ENCODE measurements around the gene POLD3. TPM values are rescaled to one million over a fixed set of nuclear protein-coding genes. Genes with fewer than 3 reads are reported as not detected.

Gene POLD3
- polyA plus RNA-seq, 3 donors: 36.6 to 39.5 (median 39.1) TPM

DNA sequence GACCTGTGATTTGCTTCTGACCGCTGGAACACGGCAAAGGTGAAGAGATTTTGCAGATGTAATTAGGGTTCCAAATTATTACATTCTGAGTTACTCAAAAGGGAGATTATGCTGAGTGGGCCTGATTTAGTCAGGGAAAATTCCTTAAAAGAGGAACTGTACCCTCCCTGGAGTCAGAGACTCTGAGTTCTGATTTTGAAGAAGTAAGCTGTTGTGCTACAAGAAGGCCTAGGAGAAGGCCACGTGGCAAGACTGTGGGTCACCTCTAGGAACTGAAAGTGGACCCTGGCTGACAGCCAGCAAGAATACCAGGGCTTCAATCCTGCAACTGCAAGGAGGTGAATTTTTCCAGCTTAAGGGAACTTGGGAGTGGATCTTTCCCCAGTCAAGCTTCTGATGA is 93.5 kb downstream of the POLD3 start:
- DNase-seq: no peak

DNA sequence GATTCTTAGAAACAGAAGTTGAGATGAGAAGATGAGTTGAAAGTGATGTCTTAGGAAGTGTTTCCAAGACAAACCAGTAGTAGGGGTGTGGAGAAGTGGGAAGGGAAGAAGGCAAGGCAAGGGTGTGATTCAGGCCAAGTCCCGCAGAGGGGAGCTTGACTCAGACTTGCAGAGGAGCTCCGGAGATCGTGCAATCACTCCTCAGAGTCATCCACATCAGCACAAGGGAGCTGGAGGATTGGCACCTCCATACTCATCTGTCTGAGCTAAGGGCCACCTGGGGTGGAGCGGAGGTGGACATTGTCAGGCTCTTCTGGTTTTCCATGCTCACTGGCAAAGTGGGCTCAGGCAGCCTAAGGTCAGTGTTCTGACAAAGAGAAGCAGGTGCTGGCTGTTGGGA is 94.4 kb downstream of the POLD3 start:
- no peak for DNase-seq

DNA sequence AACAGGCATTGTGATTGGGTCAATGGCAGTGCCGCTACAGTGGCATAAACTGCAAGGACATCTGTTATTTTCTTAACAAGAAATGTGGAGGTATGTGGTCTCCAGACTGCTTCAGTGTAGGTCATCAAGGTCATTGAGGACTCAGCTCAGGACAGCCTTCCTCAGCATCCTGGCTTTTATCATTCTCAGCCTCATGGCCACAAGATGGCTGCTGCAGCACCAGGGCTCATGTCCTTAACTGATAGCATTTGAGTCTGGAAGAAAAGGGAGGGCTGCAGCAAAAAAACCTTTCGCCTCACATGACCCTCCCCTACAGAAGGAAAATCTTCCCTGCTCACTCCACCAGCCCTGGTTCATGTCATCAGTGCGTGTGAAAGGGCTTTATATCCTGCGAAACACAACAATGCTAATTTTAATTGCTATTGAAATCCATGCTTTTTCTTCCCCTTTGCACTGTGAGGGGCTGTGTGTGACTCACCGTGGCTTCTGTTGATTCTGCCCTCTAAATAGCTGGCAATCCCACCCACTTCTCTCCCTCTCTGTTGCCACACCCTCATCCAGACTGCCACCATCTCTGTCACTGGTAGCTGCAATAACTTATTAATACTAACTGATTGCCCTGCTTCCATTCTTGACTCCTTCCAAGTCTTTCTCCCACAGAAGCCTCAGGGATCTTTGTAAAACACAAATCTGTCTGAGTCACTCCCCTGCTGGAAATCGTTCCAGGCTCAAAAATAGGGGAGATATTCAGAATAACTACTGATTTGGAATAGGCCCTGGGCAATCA is 95.0 kb downstream of the POLD3 start:
- DNase-seq: no peak

DNA sequence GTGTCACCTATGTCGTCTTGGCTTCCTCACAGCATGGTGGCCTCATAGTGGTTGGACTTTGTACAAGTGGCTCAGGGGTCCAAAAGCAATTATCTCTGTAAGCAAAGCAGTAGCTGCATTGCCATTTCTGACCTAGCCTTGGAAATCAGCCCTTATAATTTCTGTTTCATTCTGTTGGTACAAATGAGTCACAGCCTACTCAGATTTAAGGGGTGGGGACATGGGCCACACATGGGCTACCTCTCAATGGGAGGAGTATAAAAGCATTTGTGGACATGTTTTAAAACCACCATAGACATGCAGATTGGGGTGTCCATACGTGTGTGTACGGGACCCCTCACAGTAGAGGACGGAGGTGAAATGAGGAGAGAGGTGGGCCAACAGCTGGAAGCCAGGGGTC is 97.3 kb downstream of the POLD3 start:
- no peak for DNase-seq

DNA sequence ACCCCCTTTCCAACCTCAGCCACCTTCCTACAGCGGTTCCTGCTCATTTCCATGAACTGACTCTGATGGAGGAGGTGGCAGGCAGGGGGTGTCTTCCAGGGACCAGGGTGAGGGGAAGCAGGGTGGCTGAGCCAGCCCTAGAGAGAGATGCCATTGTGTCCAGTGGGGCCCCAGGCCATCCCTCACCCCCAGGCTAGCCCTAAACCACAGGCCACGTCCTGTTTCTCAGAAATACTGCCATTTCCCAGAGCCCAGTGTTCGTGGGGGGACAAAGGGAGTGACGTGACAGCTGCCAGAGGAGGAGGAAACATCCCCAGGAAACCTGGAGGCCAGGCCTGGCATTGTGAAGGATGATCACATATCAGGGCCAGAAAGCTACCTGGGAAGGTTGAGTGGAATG is 99.4 kb downstream of the POLD3 start:
- no peak for DNase-seq

Other genes starting within 250 kb of the POLD3 start
- 1 to 10 TPM; 2.6 to 4.3 (median 3.8) TPM for gene PGM2L1, start 194.1 kb upstream of the POLD3 start, polyA plus RNA-seq (ENCODE audit: insufficient read length in 3 of 3)
- 10 to 100 TPM; 29.0 to 36.6 (median 35.0) TPM for gene KCNE3, start 125.0 kb upstream of the POLD3 start, polyA plus RNA-seq (ENCODE audit: insufficient read length in 3 of 3)
- gene LIPT2, start 98.9 kb upstream of the POLD3 start, polyA plus RNA-seq (ENCODE audit: insufficient read length in 3 of 3): 10 to 100 TPM in 2 of 3 donors, 1 to 10 TPM in 1; 8.6 to 10.9 (median 10.2) TPM
- gene CHRDL2, start 138.8 kb downstream of the POLD3 start, polyA plus RNA-seq (ENCODE audit: insufficient read length in 3 of 3): under 1 TPM; 0.31 to 0.50 (median 0.35) TPM
- gene RNF169, start 156.3 kb downstream of the POLD3 start, polyA plus RNA-seq (ENCODE audit: insufficient read length in 3 of 3): 10 to 100 TPM; 16.2 to 19.0 (median 18.8) TPM